ENCODE data around the gene CBR3.

DNA sequence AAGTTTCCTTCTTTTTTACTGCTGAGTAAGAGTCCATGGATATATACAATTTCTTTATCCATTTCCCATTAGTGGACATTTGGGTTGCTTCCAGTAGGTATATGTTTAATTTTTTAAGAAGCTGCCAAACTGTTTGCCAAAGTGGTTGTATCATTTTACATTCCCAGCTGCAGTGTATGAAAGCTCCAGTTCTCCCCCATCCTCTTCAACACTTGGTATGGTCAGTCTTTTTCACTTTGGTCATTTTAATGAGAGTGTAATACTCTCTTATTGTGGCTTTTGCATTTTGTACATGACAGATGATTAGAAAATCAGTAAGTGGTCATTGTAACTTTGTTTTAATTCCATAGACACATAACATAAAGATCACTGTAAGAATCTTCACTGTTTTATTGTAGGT lies 44.3 kb downstream of the CBR3 start:
- no peak for TF ChIP-seq POLR2A (IDR thresholded peaks at IDR 0.05)
- TF ChIP-seq, protein P1, sequence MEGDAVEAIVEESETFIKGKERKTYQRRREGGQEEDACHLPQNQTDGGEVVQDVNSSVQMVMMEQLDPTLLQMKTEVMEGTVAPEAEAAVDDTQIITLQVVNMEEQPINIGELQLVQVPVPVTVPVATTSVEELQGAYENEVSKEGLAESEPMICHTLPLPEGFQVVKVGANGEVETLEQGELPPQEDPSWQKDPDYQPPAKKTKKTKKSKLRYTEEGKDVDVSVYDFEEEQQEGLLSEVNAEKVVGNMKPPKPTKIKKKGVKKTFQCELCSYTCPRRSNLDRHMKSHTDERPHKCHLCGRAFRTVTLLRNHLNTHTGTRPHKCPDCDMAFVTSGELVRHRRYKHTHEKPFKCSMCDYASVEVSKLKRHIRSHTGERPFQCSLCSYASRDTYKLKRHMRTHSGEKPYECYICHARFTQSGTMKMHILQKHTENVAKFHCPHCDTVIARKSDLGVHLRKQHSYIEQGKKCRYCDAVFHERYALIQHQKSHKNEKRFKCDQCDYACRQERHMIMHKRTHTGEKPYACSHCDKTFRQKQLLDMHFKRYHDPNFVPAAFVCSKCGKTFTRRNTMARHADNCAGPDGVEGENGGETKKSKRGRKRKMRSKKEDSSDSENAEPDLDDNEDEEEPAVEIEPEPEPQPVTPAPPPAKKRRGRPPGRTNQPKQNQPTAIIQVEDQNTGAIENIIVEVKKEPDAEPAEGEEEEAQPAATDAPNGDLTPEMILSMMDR (IDR thresholded peaks at IDR 0.05) = no peak

All from right lobe of liver (tissue), 4 donors.